Right renal cortex interstitium (tissue), 3 donors: ENCODE measurements around the gene NDE1. TPM values are rescaled to one million over a fixed set of nuclear protein-coding genes. Genes with fewer than 3 reads are reported as not detected.
"Not testable (repeated sequence)": the region's sequence is repeated elsewhere in the genome, so short reads cannot be mapped to it uniquely, and the experiment has no call there.

Source experiments
- DNase-seq, 3 donors: peaks; one replicate each; pipeline ENCODE4 v3.0.0-alpha.2; 2013; ENCODE audit warnings: low read depth in 3 of 3, low spot score in 2 of 3
- polyA plus RNA-seq, 3 donors: library from polyadenylated mRNA; unstranded; fragments of 120-200 nt; gene quantifications; one replicate each; pipeline ENCODE4 v1.2.1, GENCODE V29; 2013; ENCODE audit not compliant: insufficient read length in 3 of 3

The NDE1 gene
- polyA plus RNA-seq, 3 donors = 38.6 to 42.9 (median 41.7) TPM

DNA sequence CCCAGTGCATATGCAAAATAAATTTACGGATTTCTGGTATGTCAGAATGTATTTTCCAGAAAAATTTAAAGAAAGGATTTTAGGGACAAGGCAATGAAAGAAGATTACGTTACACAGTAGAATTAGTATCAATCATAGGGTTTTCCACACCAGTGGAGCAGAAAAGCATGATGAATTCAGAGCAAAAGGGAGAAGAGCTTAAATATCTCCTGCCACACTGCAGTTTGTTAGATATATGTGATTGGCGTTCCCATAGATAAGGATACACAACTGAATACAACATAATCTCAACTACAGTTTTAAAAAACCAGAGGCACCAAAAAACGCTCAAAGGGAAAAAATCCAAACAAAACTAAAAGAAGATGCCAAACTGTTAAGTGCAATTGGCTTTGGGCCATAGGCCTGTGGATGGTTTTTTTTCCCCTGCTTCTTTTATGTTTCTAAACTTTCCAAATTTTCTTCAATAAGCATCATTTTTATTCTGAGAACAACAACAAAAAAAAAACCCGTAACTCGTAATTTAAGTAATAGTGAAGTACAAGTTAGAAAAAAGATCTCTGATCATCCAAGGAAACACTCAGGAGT, 29.3 kb upstream of the NDE1 start:
- no peak for DNase-seq

DNA sequence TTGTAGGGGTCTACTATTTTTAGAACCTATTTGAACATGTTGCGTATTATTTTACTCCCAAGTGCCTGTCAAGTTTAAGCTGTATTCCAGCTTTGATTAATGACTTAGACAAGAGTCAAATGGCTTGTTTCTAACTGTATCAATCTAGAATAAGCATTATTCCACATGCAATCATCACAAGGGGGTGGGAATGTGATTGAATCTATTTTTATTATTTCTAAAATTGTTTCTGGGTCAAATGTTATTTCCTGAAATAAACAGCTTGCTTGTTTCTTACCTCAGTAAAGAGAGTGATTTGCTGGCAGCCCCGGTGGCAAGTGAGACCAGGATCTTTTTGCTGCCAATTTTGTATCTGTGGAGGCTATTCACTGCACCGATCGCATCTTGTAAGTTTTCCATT, 28.6 kb upstream of the NDE1 start:
- DNase-seq = no peak

DNA sequence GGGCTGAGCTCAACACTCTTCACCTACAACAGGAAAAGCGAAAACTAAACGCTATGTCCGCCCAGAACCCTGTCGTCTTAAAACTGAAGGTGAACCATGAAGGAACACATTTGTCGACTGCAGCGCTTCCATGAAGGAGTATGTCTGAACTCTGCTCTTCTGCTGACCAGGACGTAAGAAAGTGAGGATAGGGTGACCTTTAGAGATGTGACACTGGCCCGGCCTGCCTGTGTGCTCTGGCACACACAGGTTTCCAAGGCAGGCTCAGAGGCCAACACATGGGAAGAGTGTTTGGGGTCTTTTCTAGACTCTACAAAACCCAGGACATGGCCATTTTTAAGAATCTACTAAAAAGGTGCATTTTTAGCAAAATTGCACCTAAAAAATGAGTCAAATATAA, 28.2 kb upstream of the NDE1 start:
- DNase-seq = no peak

DNA sequence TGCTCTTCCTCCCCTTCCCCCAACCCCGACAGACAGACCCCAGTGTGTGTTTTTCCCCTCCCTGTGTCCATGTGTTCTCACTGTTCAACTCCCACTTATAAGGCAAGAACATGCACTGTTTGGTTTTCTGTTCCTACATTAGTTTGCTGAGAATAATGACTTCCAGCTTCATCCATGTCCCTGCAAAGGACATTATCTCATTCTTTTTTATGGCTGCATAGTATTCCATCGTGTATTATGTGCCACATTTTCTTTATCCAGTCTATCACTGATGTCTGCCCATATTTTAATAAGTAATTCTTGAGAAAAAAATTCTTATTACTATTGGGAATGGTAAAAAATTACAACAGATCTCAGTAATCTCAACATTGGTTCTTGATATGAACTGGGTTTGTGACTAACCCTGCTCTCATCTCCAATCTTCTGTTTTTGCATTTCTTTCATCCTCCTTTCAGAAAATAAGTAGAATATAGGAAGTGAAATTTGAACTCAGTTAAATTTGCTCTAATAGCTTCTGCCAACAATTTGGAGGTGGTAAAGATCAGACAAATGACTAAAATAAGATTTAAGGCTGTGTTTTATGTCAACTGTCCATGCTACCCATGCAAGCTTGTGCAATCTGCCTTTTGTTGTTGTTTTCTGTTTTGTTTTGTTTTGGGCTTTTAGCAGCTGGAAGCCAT, 18.2 kb upstream of the NDE1 start:
- DNase-seq = no peak

DNA sequence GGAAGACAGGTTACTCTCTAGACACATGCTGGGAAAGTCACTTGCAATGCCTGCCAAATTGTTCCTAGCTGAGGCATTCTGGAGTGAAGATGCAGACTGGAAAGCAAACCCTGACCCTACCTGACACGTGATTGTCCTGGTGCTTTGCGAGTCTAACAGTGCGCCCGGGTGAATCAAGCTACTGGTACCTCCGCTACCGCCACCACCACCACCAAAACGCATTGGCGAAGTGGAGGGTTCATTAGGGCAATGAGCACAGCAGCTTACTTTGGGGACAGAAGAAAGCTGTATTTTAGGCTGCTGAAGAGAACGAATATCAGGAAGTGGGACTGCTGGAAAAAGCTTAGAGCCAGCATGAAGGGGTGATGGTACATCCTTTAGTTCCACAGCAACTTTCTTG, 14.1 kb upstream of the NDE1 start:
- DNase-seq = no peak

DNA sequence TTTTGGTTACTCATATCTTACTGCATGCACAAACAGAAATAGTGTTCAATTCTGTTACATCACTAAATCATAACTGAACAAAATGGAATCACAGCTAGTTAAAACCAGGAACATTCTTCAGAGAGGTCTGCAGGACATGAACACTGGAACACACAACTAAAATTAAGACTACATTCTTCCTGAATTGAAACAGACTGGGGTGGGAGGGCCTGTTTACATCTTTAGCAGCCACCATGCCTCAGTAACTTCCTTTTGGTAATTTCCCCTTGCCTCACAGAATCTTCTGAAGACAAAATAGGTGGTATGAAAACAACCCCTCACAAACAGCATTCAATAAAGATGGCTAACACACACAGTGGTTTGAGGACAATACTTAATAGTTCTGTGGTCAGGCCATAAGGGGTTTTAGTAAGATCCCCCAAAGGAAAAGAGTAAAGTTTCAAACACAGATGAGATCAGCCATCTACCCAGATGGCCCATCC, 13.6 kb upstream of the NDE1 start:
- no peak for DNase-seq

DNA sequence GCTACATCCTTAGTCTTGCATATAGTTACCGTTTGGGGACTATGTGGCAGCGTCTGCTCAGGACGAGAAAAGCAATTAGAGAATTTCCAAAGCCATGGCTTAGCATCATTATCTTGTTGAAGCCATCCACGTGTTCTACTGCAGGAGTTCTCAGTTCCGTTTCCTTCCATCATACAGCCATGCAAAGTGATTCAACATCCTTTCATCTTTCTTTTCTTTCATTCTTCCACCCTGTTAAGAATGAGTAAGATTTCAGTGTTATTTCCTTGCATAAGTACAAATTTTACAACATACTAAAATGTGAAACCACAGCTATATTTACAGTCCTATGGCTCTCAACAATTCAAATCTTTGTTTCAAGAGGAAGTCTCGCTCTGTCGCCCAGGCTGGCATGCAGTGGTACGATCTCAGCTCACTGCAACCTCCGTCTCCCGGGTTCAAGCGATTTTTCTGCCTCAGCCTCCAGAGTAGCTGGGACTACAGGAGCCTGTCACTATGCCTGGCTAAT, 10.9 kb upstream of the NDE1 start:
- no peak for DNase-seq

DNA sequence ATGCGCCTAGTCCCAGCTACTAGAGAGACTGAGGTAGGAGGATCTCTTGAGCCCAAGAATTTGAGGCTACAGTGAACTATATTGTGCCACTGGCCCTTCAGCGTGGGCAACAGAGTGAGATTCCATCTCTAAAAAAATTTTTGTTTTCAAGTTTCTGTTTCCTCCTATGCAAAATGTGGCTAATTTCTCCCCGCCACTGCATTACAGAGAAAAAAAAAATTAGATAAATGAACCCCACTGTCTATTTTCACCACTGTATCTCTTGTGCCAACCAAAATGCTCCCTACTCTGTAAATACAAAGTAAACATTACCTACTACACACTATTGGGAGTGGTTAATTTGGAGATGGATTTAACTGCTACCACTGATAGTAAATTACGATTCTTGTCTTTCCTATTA, 9.1 kb upstream of the NDE1 start:
- DNase-seq = no peak

DNA sequence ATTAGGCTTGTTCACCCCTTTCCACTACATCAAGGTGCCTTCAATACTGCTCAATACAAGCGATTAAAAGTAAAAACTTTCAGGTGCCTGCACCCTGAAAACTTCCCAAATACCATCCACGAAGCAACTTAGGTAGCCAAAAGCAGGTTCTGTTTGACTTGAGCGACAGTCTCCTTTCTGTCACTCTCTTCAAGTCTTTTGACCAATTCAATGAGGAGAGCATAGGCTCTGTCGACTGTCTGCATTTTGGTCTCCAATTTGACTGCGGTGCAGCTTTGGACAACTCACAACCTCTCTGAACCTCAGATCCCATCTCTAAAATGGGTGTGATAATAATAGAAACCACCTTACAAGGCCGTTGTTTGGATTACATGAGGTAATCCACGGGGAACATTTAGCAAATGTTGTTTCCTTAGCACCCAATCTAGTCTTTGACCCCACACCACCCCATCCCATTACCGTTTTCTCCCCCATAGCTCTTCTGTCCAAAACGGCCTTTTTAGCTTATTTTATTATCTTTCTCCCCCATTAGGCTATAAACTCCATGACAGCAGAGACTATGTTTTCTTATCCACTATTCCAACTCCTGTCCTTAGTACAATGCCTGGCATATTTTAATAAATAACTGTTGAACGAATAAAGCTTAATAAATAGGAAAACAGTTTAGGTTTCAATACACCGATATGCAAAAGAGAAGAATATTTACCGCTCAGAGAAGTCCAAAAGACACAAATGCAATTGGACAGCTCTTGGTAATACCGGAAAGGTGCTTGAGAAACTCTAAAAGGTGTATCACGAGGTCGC, 8.1 kb upstream of the NDE1 start:
- DNase-seq = no peak

DNA sequence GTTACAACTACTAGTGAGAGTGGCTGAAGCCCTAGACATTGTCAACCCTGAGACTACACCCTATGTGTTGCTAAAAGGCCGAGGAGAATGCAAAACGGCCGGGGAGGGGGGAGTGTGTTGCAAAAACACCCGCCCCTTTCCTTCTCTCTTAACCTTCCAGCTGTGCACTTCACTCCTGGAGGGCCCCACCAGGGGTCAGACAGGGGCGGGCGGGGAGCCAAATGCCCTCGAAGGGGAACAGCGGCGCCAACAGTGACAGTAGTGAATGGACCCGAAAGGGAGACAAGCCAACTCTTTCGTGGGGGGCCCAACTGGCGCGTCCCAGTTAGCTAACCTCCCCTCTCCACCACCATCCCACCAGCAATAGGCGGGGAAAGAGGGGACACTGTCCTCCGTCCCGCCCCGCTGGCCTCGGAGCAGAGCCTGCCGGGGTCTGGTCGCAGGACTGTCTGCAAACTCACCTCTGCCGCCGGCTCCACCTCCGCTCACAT, 7.4 kb upstream of the NDE1 start:
- no peak for DNase-seq

DNA sequence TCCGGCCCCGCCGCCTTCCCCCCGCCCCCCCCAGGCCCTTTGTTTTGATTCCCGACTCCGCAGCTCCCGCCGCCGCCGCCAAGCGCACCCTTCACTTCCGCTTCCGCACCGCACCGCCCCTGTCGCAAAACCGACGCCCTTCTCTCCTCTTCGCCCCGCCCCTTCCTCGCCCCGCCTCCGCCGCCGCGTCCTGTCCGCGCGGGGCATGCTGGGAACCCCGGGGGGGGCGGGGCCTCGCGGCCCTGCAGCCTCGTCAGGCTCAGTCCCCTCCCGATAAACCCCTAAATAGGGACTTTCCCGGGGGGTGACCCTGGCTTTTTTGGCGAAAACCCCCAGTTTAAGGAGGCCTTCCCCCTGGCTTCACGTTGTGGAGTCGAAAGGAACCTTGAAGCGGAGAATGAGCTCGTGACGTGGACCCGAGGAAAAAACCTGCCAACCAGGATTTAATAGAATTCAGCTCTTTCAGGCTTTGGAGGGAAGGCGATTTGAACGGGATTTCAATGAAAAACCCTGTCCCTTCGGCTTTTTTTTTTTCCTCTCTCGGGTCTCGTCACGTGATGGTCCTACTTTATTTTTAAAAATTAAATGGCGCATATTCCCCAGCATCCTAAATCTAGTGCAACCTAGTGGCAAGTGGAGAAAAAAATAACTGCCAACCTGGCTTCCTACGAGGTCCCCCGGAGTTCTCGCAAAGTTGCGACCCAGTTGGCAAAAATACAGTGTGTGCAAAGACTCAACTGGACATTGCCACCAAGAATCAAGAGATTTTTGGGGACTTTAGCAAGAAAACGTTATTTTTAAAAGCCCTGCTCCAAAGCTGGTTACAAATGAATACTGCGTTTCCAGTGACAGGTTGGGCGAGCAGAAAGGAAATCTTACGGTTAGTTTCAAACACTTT, 6.7 kb upstream of the NDE1 start, which contains the start of gene MARF1:
Gene MARF1, minus strand, starts transcription at position 107 of the 898 bp plus-strand sequence. CDS start 3,921 bp downstream, outside the sequence.
- DNase-seq = peak in 2 of 3 donors; percentile 87 to 92

DNA sequence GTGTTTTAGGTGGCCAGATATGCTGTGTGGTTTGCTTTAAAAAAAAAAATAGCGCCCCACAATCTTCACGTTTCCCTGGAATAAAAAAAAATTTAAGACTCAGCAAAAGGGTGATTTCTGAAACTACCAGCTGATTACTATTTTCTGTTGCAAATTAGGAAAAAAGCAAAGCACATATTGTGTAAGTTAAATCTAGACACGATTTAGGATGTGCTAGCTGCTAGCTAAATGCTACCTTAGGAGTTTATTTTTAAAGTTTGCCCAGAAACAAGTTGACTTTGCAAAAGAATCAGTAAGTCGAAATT, 6.1 kb upstream of the NDE1 start:
- no peak for DNase-seq

DNA sequence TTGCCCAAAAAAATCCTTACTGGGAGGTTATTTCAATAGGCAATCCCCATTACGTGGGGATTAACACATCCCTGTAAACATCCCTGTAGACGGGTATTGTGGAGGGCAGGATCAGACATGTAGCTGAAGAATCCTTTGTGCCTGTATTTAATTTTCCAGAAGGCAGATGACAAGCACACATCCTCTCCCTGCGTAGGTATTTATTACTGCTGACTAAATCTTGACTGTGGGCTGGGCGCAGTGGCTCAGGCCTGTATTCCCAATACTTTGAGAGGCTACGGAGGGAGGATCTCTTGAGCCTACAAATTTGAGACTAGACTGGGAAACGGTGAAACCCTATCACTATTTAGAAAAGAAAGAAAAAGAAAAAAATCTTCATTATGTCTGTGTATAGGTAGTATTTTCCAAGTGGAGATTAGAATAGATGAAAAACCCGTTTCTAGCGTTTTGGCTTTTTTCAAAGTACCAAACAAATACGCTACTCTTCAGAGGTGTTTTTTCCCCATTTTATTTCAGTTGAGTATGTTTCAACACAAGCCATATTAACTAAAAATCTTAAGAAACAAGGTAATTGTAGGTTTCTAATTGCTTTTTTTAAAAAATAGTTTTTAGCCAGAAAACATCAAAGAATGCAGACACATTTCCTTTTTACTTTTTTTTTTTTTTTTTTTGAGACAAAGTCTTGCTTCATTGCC, 5.6 kb upstream of the NDE1 start:
- DNase-seq = no peak

DNA sequence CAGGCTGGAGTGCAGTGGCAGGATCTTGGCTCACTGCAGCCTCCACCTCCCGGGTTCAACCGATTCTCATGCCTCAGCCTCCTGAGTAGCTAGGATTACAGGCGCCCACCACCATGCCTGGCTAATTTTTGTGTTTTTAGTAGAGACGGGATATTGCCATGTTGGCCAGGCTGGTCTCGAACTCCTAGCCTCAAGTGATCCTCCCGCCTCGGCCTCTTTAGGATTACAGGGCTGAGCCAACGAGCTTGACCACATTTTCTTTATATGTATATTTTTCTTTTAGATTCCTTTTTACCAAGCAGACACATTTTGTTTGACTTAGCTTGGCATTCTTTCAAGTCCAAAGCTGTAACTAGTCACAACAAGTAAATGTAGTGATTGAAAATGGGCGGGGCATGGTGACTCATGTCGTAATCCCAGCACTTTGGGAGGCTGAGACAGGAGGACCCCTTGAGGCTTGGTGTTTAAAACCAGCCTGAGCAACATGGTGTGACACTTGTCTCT, 5.0 kb upstream of the NDE1 start:
- DNase-seq = not testable (repeated sequence)

DNA sequence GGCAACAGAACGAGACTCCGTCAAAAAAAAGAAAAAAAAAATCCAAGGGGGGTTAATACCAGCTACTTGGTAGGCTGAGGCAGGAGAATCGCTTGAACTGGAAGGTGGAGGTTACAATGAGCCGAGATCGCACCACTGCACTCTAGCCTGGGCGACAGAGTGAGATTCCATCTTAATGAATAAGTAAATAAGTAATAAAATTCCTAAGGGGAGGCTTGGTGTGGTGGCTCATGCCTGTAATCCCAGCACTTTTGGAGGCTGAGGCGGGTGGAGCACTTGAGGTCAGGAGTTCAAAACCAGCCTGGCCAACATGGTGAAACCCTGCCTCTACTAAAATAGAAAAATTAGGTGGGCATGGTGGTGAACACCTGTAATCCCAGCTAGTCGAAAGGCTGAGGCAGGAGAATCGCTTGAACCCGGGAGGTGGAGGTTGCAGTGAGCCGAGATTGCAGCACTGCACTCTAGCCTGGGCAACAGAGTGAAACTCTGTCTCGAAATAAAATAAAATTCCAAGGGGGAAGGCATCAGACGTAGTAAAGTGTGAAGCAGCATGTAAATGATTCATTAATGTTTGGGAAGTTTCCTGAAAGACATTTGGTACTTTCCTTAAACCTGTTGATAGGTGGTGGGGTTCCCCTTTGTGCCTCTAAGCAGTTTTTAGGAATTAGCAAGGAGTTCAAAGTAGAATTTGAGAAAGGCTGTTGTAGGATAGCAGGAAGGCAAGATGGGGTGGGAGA, 3.3 kb upstream of the NDE1 start:
- DNase-seq = not testable (repeated sequence)

DNA sequence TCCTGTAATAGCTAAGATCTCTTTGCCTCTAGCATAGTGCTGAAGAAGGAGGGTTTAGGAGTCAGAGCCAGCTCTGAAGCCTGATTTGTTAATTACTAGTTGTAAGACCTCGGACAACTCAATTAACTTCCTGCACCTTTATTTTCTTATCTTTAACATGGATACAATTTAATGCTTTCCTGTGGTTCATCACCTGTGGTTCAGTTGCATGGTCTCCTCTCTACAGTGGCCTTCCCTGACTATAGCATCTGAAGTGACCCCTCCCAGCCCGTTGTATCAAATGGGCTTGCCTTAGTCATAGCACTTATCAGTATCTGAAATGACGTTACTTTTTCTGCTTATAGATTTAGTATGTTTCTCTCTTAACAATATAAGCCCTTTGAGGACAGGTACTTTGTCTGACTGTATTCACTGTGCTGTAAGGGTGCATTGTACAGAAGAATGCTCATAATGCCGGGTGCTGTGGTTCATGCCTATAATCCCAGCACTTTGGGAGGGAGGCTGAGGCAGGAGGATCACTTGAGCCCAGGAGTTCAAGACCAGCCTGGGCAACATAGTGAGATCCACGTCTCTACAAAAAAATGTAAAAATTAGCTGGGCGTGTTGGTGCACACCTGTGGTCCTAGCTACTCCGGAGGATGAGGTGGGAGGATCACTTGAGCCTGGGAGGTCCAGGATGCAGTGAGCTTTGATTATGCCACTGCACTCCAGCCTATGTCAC, 2.6 kb upstream of the NDE1 start:
- no peak for DNase-seq

DNA sequence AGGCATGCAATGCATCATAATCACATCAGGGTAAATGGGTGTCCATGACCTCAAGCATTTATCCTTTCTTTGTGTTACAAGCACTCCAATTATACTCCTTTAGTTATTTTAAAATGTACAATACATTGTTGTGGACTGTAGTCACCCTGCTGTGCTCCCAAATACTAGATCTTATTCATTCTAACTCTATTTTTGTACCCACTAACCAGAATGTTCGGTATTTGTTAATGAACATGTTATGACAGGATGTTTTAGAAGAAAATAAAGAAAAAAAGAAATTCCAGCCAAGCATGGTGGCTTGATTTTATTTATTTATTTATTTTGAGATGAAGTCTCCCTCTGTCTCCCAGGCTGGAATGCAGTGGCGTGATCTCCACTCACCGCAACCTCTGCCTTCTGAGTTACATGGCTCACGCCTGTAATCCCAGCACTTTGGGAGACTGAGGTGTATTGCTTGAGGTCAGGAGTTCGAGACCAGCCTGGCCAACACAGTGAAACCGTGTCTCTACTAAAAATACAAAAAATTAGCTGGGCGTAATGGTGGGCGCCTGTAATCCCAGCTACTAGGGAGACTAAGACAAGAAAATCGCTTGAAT, 1.8 kb upstream of the NDE1 start:
- no peak for DNase-seq

DNA sequence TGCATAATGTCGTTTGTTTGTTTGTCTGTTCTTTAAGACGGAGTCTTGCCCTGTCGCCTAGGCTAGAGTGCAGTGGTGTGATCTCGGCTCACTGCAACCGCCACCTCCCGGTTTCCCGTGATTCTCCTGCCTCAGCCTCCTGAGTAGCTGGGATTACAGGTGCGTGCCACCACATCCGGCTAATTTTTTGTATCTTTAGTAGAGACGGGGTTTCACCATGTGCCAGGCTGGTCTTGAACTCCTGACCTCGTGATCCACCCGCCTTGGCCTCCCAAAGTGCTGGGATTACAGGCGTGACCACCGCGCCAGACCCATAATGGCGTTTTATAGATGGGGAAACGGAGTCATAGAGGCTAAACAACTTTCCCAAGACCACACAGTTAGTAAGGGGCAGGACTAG, 734 bp upstream of the NDE1 start:
- not testable (repeated sequence) for DNase-seq
